ENCODE measurements around the gene ITPR1.

ITPR1 gene

DNA sequence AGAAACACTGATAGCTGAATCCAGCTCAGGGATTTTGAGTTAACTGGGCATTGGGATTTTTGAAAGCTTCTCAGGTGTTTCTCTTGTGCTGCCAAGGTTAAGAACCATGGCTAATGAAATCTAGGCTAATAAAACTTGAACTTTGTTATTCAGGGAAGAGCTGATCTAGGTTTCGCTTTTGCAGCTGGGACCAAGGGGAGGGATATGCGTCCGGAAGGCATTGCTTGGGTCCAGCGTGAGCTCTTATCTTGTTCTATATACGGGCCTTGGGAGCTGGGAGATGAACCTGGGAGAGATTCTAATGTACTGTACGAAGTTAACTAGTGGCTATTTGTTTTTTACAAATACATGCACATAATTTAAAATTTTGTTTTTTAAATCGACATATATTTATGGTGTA lies 29.8 kb downstream of the ITPR1 start:
- WGBS (ENCODE audit: insufficient coverage) = 100% methylated on average over 3 of the region's 7 CpGs
- Histone ChIP-seq H3K4me1 (ENCODE audit: control extremely low read depth in 1 of 4, control insufficient read depth in 4 of 4, insufficient read depth in 4 of 4, low read length in 3 of 4) (peaks cover 26 to 59% (median 48%) of the 10 kb centered on the region in 4 experiments), H3K9me3 (ENCODE audit: control extremely low read depth in 1 of 5, control insufficient read depth in 4 of 5, insufficient read depth in 2 of 5, low read depth in 1 of 5, low read length in 4 of 5) (no peaks in the 10 kb centered on the region), H3K27ac (ENCODE audit: insufficient read depth in 1 of 2, low read depth in 1 of 2, low read length in 2 of 2, poor library complexity in 1 of 2, severe bottlenecking in 2 of 2) (no peak overlapping the region), H3K27me3 (replicated peaks in 2 of 5; ENCODE audit: control insufficient read depth in 4 of 5, insufficient read depth in 5 of 5, low read length in 4 of 5) (no peaks in the 10 kb centered on the region), H3K36me3 (ENCODE audit: control insufficient read depth in 4 of 4, insufficient read depth in 4 of 4, low read length in 3 of 4) (peaks cover 8 to 22% (median 12%) of the 10 kb centered on the region in 4 experiments), H3K4me3 (ENCODE audit: control insufficient read depth in 1 of 7, extremely low read depth in 1 of 7, insufficient read depth in 4 of 7, low read depth in 2 of 7, low read length in 6 of 7) (no peak overlapping the region)
- ChIA-PET POLR2A (no interaction called here), CTCF (interaction anchor here (0.7 to 4.1 kb wide), 7 partner anchors 8 to 61 kb away, joined by 3 to 19 read pairs (median 5); no protein-coding TSS in a partner anchor)
- no peak for DNase-seq

DNA sequence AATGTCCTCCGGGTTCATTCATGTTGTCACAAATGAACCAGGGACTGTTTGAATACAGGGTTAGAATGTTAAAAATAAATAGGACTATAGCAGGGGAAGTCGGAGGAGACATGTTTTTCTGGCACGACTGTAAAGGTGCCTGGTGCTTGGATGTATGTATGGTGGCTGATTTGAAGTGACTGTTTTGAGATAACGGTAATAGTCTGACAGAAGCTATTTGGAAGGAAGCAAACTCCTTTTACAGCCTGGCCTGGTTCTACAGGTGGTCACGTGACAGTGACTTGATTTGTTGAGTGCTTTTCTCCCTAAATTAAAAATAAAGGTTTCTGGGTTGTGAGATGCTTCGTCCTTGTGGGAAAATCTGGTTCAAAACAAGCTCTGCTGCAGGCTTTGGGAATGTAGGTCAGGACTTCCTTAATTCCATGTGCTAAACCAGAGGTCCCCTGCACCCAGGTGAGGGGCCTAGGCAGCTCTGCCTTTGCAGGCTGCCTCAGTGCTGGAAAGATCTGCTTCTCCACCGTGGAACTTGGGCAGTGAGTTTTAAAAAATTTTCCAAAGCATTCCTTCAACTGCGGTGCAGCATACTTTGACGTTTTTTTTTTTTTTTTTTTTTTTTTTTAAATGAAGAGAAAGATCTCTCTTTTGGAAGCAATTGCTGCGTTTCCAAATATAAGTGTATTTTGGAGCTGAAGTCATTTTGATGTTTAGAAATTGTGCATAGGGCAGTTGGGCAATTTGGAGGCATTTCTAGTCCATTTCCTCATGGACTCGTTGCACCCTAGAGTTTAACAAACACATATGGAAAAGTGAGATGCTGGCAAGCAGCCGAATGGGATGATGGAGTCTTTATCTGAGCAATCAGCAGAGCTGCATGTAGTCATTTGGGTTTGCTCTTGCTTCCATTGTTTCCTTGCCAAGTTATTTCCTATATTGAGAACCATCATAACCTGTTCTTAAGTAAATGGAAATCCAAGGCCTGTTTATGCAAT lies 30.9 kb downstream of the ITPR1 start:
- Histone ChIP-seq H3K27ac (ENCODE audit: insufficient read depth in 1 of 2, low read depth in 1 of 2, low read length in 2 of 2, poor library complexity in 1 of 2, severe bottlenecking in 2 of 2) (no peak overlapping the region), H3K36me3 (ENCODE audit: control insufficient read depth in 4 of 4, insufficient read depth in 4 of 4, low read length in 3 of 4) (peaks cover 8 to 27% (median 12%) of the 10 kb centered on the region in 4 experiments), H3K9me3 (ENCODE audit: control extremely low read depth in 1 of 5, control insufficient read depth in 4 of 5, insufficient read depth in 2 of 5, low read depth in 1 of 5, low read length in 4 of 5) (no peaks in the 10 kb centered on the region), H3K4me3 (ENCODE audit: control insufficient read depth in 1 of 7, extremely low read depth in 1 of 7, insufficient read depth in 4 of 7, low read depth in 2 of 7, low read length in 6 of 7) (peak overlapping the region in 1 of 7 experiments; percentile 29), H3K27me3 (replicated peaks in 2 of 5; ENCODE audit: control insufficient read depth in 4 of 5, insufficient read depth in 5 of 5, low read length in 4 of 5) (no peaks in the 10 kb centered on the region), H3K4me1 (ENCODE audit: control extremely low read depth in 1 of 4, control insufficient read depth in 4 of 4, insufficient read depth in 4 of 4, low read length in 3 of 4) (peaks cover 24 to 59% (median 42%) of the 10 kb centered on the region in 4 experiments)
- CTCF ChIA-PET = interaction anchor here (0.9 to 4.1 kb wide), 7 partner anchors 9 to 60 kb away, joined by 3 to 19 read pairs (median 3); no protein-coding TSS in a partner anchor
- POLR2A ChIA-PET = interaction anchor here (1.2 kb wide), 1 partner anchor 9 kb away, joined by 4 read pairs; no protein-coding TSS in a partner anchor
- WGBS (ENCODE audit: insufficient coverage) = 38% methylated on average over 8 of the region's 12 CpGs
- peak in 1 of 3 donors; percentile 36 for DNase-seq

DNA sequence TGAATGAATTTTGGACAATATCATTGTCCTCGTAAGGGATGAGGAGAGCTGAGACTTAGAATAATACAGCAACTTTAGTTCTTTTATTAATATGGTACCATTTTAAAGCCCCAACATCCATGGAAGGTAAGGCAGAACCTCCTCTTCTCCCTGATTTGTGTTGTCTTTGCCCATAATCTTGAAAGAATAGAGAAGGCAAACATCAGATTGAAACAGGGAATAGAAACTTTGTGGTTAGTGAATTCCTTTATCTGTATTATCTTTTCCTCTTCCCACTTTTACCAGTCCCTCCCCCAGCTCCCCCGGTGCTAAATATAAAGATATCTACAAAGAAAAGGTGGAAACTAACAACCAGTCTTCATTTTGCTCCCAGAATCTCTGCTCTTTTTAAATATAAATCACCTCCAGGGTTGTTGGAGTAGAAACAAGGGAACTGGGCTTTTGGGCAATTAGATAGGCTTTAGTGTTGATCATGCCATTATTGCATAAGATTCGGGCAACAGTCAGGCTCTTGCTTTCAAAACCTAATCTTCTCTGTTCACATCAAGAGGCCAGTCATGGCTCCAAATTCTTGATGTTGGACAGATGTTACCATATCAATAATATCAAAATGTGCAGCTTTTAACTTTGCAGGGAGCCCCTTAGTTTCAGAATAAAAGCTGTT lies 32.5 kb downstream of the ITPR1 start:
- DNase-seq = no peak
- CTCF ChIA-PET = interaction anchor here (1.0 to 4.1 kb wide), 6 partner anchors 16 to 108 kb away, joined by 3 to 19 read pairs (median 4); no protein-coding TSS in a partner anchor
- no peaks in the 10 kb centered on the region for H3K9me3 ChIP-seq (ENCODE audit: control extremely low read depth in 1 of 5, control insufficient read depth in 4 of 5, insufficient read depth in 2 of 5, low read depth in 1 of 5, low read length in 4 of 5)
- no peak overlapping the region for H3K27ac ChIP-seq (ENCODE audit: insufficient read depth in 1 of 2, low read depth in 1 of 2, low read length in 2 of 2, poor library complexity in 1 of 2, severe bottlenecking in 2 of 2)
- POLR2A ChIA-PET = no interaction called here
- no peak overlapping the region for H3K4me3 ChIP-seq (ENCODE audit: control insufficient read depth in 1 of 7, extremely low read depth in 1 of 7, insufficient read depth in 4 of 7, low read depth in 2 of 7, low read length in 6 of 7)
- H3K36me3 ChIP-seq (ENCODE audit: control insufficient read depth in 4 of 4, insufficient read depth in 4 of 4, low read length in 3 of 4) = peaks cover 6 to 25% (median 12%) of the 10 kb centered on the region in 4 experiments
- WGBS (ENCODE audit: insufficient coverage) = no CpG with 5 or more reads among the region's 3 CpGs
- H3K4me1 ChIP-seq (ENCODE audit: control extremely low read depth in 1 of 4, control insufficient read depth in 4 of 4, insufficient read depth in 4 of 4, low read length in 3 of 4) = peaks cover 14 to 58% (median 39%) of the 10 kb centered on the region in 4 experiments
- H3K27me3 ChIP-seq (replicated peaks in 2 of 5; ENCODE audit: control insufficient read depth in 4 of 5, insufficient read depth in 5 of 5, low read length in 4 of 5) = no peaks in the 10 kb centered on the region

DNA sequence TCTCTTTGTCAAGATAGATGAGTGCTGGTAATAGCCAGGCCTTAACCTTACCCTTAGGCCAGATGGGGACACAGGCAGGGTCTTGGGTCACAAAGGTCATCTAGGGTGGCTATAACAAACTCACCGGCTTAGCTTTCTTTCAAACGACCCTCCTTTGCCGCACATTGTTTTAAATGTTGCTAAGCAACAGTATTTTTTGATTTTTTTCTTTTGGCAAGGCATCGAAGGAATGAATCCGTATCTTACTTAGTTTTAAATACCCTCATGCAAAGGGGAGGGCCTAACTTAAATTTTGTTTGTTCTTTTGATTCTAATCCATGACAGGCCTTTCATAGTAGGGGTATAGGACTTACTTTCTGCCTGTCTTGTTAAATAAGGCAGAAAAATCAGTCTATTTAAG lies 35.2 kb downstream of the ITPR1 start:
- no peak overlapping the region for H3K27ac ChIP-seq (ENCODE audit: insufficient read depth in 1 of 2, low read depth in 1 of 2, low read length in 2 of 2, poor library complexity in 1 of 2, severe bottlenecking in 2 of 2)
- no peaks in the 10 kb centered on the region for H3K27me3 ChIP-seq (replicated peaks in 2 of 5; ENCODE audit: control insufficient read depth in 4 of 5, insufficient read depth in 5 of 5, low read length in 4 of 5)
- ChIA-PET POLR2A (no interaction called here), CTCF (interaction anchor here (1.5 to 3.7 kb wide), 2 partner anchors 9 to 43 kb away, joined by 4 to 26 read pairs; no protein-coding TSS in a partner anchor)
- H3K4me1 ChIP-seq (ENCODE audit: control extremely low read depth in 1 of 4, control insufficient read depth in 4 of 4, insufficient read depth in 4 of 4, low read length in 3 of 4) = peaks cover 23 to 81% (median 62%) of the 10 kb centered on the region in 4 experiments
- no peak overlapping the region for H3K4me3 ChIP-seq (ENCODE audit: control insufficient read depth in 1 of 7, extremely low read depth in 1 of 7, insufficient read depth in 4 of 7, low read depth in 2 of 7, low read length in 6 of 7)
- WGBS (ENCODE audit: insufficient coverage) = 100% methylated on average over 2 of the region's 5 CpGs
- DNase-seq = no peak
- H3K36me3 ChIP-seq (ENCODE audit: control insufficient read depth in 4 of 4, insufficient read depth in 4 of 4, low read length in 3 of 4) = peaks cover 0 to 13% (median 1%) of the 10 kb centered on the region in 4 experiments
- no peaks in the 10 kb centered on the region for H3K9me3 ChIP-seq (ENCODE audit: control extremely low read depth in 1 of 5, control insufficient read depth in 4 of 5, insufficient read depth in 2 of 5, low read depth in 1 of 5, low read length in 4 of 5)

DNA sequence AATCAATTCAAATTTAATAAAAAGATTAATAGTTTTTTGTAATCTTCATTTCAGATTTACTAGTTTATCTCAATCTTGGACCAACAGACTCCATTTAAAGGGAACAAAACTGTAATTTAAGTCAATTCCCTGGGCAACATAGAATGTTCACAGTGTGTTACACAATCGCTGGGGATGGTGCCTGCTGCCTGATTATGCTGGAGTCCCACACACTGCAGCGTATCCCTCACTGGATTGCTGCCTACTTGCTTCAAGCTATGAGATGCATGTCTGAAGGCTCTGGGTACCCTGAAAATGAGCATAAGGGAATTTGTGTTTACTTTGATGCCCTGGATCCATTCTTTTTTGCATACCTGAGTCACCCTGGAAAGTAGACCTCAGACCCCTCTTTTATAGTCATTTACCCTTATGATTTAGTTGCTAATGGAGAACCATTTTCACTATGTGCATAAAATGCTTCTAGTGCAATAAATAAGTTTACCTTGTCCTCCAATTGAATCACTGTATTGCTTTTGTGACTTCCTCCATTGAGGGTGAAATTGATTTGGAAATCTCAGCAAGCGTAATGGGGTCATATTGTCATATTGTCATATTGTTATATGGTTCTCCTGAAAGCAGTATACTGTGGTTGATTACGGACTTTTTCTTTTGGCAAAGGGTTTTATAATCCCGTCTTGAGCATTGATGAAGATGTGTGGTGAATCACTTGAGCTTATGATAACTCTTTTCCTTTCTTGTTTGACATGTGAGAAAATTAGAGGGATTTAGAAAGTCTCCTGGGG lies 35.9 kb downstream of the ITPR1 start:
- ChIA-PET POLR2A (no interaction called here), CTCF (interaction anchor here (1.6 to 3.7 kb wide), 2 partner anchors 10 to 39 kb away, joined by 4 to 26 read pairs; no protein-coding TSS in a partner anchor)
- no peaks in the 10 kb centered on the region for H3K27me3 ChIP-seq (replicated peaks in 2 of 5; ENCODE audit: control insufficient read depth in 4 of 5, insufficient read depth in 5 of 5, low read length in 4 of 5)
- 96% methylated on average over 5 of the region's 5 CpGs for WGBS (ENCODE audit: insufficient coverage)
- peaks cover 0 to 8% (median 1%) of the 10 kb centered on the region in 4 experiments for H3K36me3 ChIP-seq (ENCODE audit: control insufficient read depth in 4 of 4, insufficient read depth in 4 of 4, low read length in 3 of 4)
- DNase-seq = no peak
- H3K4me1 ChIP-seq (ENCODE audit: control extremely low read depth in 1 of 4, control insufficient read depth in 4 of 4, insufficient read depth in 4 of 4, low read length in 3 of 4) = peaks cover 24 to 80% (median 66%) of the 10 kb centered on the region in 4 experiments
- H3K4me3 ChIP-seq (ENCODE audit: control insufficient read depth in 1 of 7, extremely low read depth in 1 of 7, insufficient read depth in 4 of 7, low read depth in 2 of 7, low read length in 6 of 7) = no peak overlapping the region
- no peaks in the 10 kb centered on the region for H3K9me3 ChIP-seq (ENCODE audit: control extremely low read depth in 1 of 5, control insufficient read depth in 4 of 5, insufficient read depth in 2 of 5, low read depth in 1 of 5, low read length in 4 of 5)
- no peak overlapping the region for H3K27ac ChIP-seq (ENCODE audit: insufficient read depth in 1 of 2, low read depth in 1 of 2, low read length in 2 of 2, poor library complexity in 1 of 2, severe bottlenecking in 2 of 2)

DNA sequence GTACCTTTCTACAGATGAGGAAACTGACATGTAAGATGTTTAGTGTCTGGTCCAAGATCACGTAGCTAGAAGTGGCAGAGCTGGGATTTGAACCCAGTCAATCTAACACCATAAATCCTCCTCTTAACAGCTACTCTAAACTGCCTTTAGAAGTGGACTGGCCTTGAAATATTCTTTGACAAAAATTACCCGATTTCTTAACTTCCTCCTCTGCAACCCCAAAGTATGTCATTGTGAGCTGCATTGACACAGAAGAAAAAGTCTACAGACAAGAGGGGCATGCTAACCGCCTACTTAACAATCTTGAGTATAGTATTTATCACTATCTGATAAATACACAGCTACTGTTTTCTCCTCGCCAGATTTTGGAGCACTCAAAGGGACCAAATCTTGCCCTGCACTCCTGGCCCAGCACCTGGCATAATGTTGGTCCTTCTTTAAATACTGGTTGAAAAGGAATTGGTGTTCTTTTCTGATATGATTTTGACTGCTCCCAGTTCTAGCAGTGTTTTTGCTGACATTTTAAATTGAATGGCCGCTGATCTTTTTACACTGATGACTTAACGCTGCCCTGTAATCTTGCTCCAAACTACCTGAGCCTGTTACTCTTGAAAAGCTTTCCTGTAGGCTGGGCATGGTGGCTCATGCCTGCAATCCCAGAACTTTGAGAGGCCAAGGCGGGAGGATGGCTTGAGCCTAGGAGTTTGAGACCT lies 36.9 kb downstream of the ITPR1 start:
- Histone ChIP-seq H3K9me3 (ENCODE audit: control extremely low read depth in 1 of 5, control insufficient read depth in 4 of 5, insufficient read depth in 2 of 5, low read depth in 1 of 5, low read length in 4 of 5) (no peaks in the 10 kb centered on the region), H3K4me3 (ENCODE audit: control insufficient read depth in 1 of 7, extremely low read depth in 1 of 7, insufficient read depth in 4 of 7, low read depth in 2 of 7, low read length in 6 of 7) (no peak overlapping the region), H3K4me1 (ENCODE audit: control extremely low read depth in 1 of 4, control insufficient read depth in 4 of 4, insufficient read depth in 4 of 4, low read length in 3 of 4) (peaks cover 29 to 81% (median 66%) of the 10 kb centered on the region in 4 experiments), H3K27ac (ENCODE audit: insufficient read depth in 1 of 2, low read depth in 1 of 2, low read length in 2 of 2, poor library complexity in 1 of 2, severe bottlenecking in 2 of 2) (no peak overlapping the region), H3K36me3 (ENCODE audit: control insufficient read depth in 4 of 4, insufficient read depth in 4 of 4, low read length in 3 of 4) (peaks cover 0 to 8% (median 1%) of the 10 kb centered on the region in 4 experiments), H3K27me3 (replicated peaks in 2 of 5; ENCODE audit: control insufficient read depth in 4 of 5, insufficient read depth in 5 of 5, low read length in 4 of 5) (no peaks in the 10 kb centered on the region)
- whole genome bisulfite sequencing (ENCODE audit: insufficient coverage) = 96% methylated on average over 3 of the region's 7 CpGs
- DNase-seq = peak in 2 of 3 donors; percentile 67
- CTCF ChIA-PET = interaction anchor here (1.6 to 3.7 kb wide), 4 partner anchors 11 to 41 kb away, joined by 4 to 26 read pairs (median 5); no protein-coding TSS in a partner anchor
- POLR2A ChIA-PET = no interaction called here
